AG04450 (cell line): Measurements from ENCODE around the gene SLC17A9. TPM values are rescaled to one million over a fixed set of nuclear protein-coding genes. Genes with fewer than 3 reads are reported as not detected.

Experiments
- CTCF ChIA-PET: fragments of 300-600, 350-600 bp; formaldehyde crosslinking; extraction: SDS; loops from one replicate; lab custom pipeline; 2022; ENCODE audit warnings: antibody characterized with exemption, inconsistent platforms; lab: Charles Lee
- POLR2A ChIA-PET: fragments of 350-600 bp; formaldehyde crosslinking; extraction: SDS; loops from one replicate; lab custom pipeline; 2021; ENCODE audit warnings: antibody characterized with exemption, inconsistent platforms; lab: Yijun Ruan, JAX
- DNase-seq: peaks from one replicate; pipeline ENCODE4 v3.0.0-alpha.2; 2011; ENCODE audit warnings: low read depth, low spot score
- H3K27ac ChIP-seq: one replicate; pipeline ENCODE4 v1.5.1; 2012; ENCODE audit warnings: low read depth, low read length, control low read depth
- H3K27me3 ChIP-seq: one replicate; pipeline ENCODE4 v1.6.0; 2012; ENCODE audit warnings: low read length; ENCODE audit not compliant: control insufficient read depth, insufficient read depth
- H3K4me3 ChIP-seq: 2 replicates; pipeline ENCODE4 v1.5.1; 2011; ENCODE audit warnings: mild to moderate bottlenecking, low read depth, low read length, control low read depth
- H3K9me3 ChIP-seq: 2 replicates; pipeline ENCODE4 v1.5.1; 2012; ENCODE audit warnings: low read length; ENCODE audit not compliant: control insufficient read depth, insufficient read depth
- CTCF ChIP-seq: IDR thresholded peaks from 2 replicates; pipeline ENCODE4 v1.5.1; 2011; ENCODE audit warnings: low read depth, low read length, control low read depth, inconsistent platforms
- polyA plus RNA-seq: library from polyadenylated mRNA; depleted of rRNA; stranded (reverse); fragments of >200 nt; gene quantifications from 2 replicates; pipeline ENCODE4 v1.2.3, GENCODE V29; 2011

SLC17A9 gene
- polyA plus RNA-seq, 1 experiment, result 2.2 TPM

GRCh38 chr20:62996596-62996982, 44.1 kb downstream of the SLC17A9 start:
- Histone ChIP-seq H3K27me3 (peaks cover 60% of the 10 kb centered on the region), H3K9me3 (no peaks in the 10 kb centered on the region; the same call in 1 of the 2 replicates), H3K27ac (no peak overlapping the region), H3K4me3 (no peak overlapping the region)
- ChIA-PET POLR2A (no interaction called here), CTCF (no interaction called here)
- no peak for TF ChIP-seq CTCF
- no peak for DNase-seq

GRCh38 chr20:62997417-62998035, 45.0 kb downstream of the SLC17A9 start:
- no peak for DNase-seq
- Histone ChIP-seq H3K4me3 (no peak overlapping the region), H3K9me3 (no peaks in the 10 kb centered on the region; the same call in 1 of the 2 replicates), H3K27ac (no peak overlapping the region), H3K27me3 (peaks cover 64% of the 10 kb centered on the region)
- ChIA-PET POLR2A (no interaction called here), CTCF (no interaction called here)
- TF ChIP-seq CTCF, result no peak

- no peak for TF ChIP-seq CTCF
- no peaks in the 10 kb centered on the region; the same call in 1 of the 2 replicates for H3K9me3 ChIP-seq
- no peak overlapping the region for H3K27ac ChIP-seq
- H3K27me3 ChIP-seq, result peaks cover 67% of the 10 kb centered on the region
- DNase-seq, result no peak
- POLR2A ChIA-PET, result no interaction called here
- CTCF ChIA-PET, result no interaction called here
- H3K4me3 ChIP-seq, result no peak overlapping the region
Measured at GRCh38 chr20:62998449-62998848, 45.9 kb downstream of the SLC17A9 start.

- ChIA-PET POLR2A (no interaction called here), CTCF (no interaction called here)
- Histone ChIP-seq H3K9me3 (no peaks in the 10 kb centered on the region; the same call in 1 of the 2 replicates), H3K27ac (no peak overlapping the region), H3K27me3 (peaks cover 68% of the 10 kb centered on the region), H3K4me3 (no peak overlapping the region)
- TF ChIP-seq CTCF, result no peak
- DNase-seq, result no peak
Measured at GRCh38 chr20:62999580-62999979, 47.1 kb downstream of the SLC17A9 start.

- TF ChIP-seq CTCF, result no peak
- H3K27me3 ChIP-seq, result peaks cover 68% of the 10 kb centered on the region
- no peak overlapping the region for H3K27ac ChIP-seq
- H3K4me3 ChIP-seq, result no peak overlapping the region
- POLR2A ChIA-PET, result no interaction called here
- CTCF ChIA-PET, result no interaction called here
- no peak for DNase-seq
- no peaks in the 10 kb centered on the region; the same call in 1 of the 2 replicates for H3K9me3 ChIP-seq
Measured at GRCh38 chr20:63000036-63000435, 47.5 kb downstream of the SLC17A9 start.
